Kidney tubule cell (primary cell): Measurements from ENCODE around the gene CDH4.

Source experiments
- DNase-seq: peaks from one replicate; pipeline ENCODE4 v3.0.0-alpha.2; 2018; ENCODE audit warnings: low spot score

Gene CDH4

GRCh38 chr20:61790116-61790827 is 538.2 kb downstream of the CDH4 start:
- no peak for DNase-seq

GRCh38 chr20:61791995-61792394 is 539.9 kb downstream of the CDH4 start:
- no peak for DNase-seq

GRCh38 chr20:61795669-61796630 is 543.9 kb downstream of the CDH4 start:
- DNase-seq: no peak

- no peak for DNase-seq
Measured at GRCh38 chr20:61796738-61797137, 544.7 kb downstream of the CDH4 start.

GRCh38 chr20:61797200-61797599 is 545.1 kb downstream of the CDH4 start:
- no peak for DNase-seq

- no peak for DNase-seq
Measured at GRCh38 chr20:61797971-61798411, 545.9 kb downstream of the CDH4 start.

GRCh38 chr20:61798632-61799031 is 546.6 kb downstream of the CDH4 start:
- DNase-seq: no peak

- DNase-seq: no peak
Measured at GRCh38 chr20:61799394-61799923, 547.4 kb downstream of the CDH4 start.

GRCh38 chr20:61799928-61800327 is 547.9 kb downstream of the CDH4 start:
- DNase-seq: no peak

- no peak for DNase-seq
Measured at GRCh38 chr20:61800359-61801064, 548.5 kb downstream of the CDH4 start.

- no peak for DNase-seq
Measured at GRCh38 chr20:61801065-61801360, 549.0 kb downstream of the CDH4 start.

GRCh38 chr20:61801428-61801827 is 549.4 kb downstream of the CDH4 start:
- no peak for DNase-seq

GRCh38 chr20:61801857-61802442 is 549.9 kb downstream of the CDH4 start:
- no peak for DNase-seq

GRCh38 chr20:61802721-61803311 is 550.8 kb downstream of the CDH4 start:
- DNase-seq: no peak

- DNase-seq: no peak
Measured at GRCh38 chr20:61803416-61803914, 551.4 kb downstream of the CDH4 start.

GRCh38 chr20:61803915-61804751 is 552.1 kb downstream of the CDH4 start:
- no peak for DNase-seq

- DNase-seq: no peak
Measured at GRCh38 chr20:61804752-61805295, 552.8 kb downstream of the CDH4 start.

- no peak for DNase-seq
Measured at GRCh38 chr20:61805365-61805764, 553.3 kb downstream of the CDH4 start.

GRCh38 chr20:61805781-61806180 is 553.7 kb downstream of the CDH4 start:
- no peak for DNase-seq

GRCh38 chr20:61806314-61806713 is 554.3 kb downstream of the CDH4 start:
- DNase-seq: no peak
